ENCODE measurements around the gene SMAD3.
A peak's percentile ranks its signal among the peaks of the same experiment; 100 is the strongest.

Gene SMAD3

GRCh38 chr15:67187351-67187854 is 122.0 kb downstream of the SMAD3 start:
- Mint-ChIP-seq H3K27ac (no peak overlapping the region), H3K36me3 (peaks cover 11% of the 10 kb centered on the region), H3K27me3 (no peaks in the 10 kb centered on the region)

GRCh38 chr15:67188551-67189218 is 123.3 kb downstream of the SMAD3 start:
- Mint-ChIP-seq H3K9me3 (ENCODE audit: low read depth) (no peaks in the 10 kb centered on the region), H3K27ac (peak overlapping the region; percentile 2), H3K27me3 (no peaks in the 10 kb centered on the region), H3K4me1 (ENCODE audit: low read depth) (peaks cover 8% of the 10 kb centered on the region), H3K4me3 (no peak overlapping the region), H3K36me3 (peaks cover 14% of the 10 kb centered on the region)

More at GRCh38 chr15:67187351-67187854, 122.0 kb downstream of the SMAD3 start:
- Mint-ChIP-seq H3K4me1 (ENCODE audit: low read depth) (peaks cover 6% of the 10 kb centered on the region), H3K9me3 (ENCODE audit: low read depth) (no peaks in the 10 kb centered on the region), H3K4me3 (no peak overlapping the region)

- Mint-ChIP-seq H3K4me3 (no peak overlapping the region), H3K36me3 (peaks cover 14% of the 10 kb centered on the region), H3K27me3 (no peaks in the 10 kb centered on the region), H3K9me3 (ENCODE audit: low read depth) (no peaks in the 10 kb centered on the region), H3K4me1 (ENCODE audit: low read depth) (peaks cover 8% of the 10 kb centered on the region), H3K27ac (no peak overlapping the region)
Observed at GRCh38 chr15:67189326-67190051, 124.1 kb downstream of the SMAD3 start.

DNA sequence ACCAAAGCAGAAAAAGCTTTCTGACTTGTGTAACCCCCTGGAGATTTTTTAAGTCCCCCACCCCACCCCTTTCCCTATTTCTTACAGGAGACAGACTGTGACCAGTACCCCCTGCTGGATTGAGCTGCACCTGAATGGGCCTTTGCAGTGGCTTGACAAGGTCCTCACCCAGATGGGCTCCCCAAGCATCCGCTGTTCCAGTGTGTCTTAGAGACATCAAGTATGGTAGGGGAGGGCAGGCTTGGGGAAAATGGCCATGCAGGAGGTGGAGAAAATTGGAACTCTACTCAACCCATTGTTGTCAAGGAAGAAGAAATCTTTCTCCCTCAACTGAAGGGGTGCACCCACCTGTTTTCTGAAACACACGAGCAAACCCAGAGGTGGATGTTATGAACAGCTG is 124.9 kb downstream of the SMAD3 start:
- peaks cover 8% of the 10 kb centered on the region for H3K4me1 Mint-ChIP-seq (ENCODE audit: low read depth)
- no peaks in the 10 kb centered on the region for H3K9me3 Mint-ChIP-seq (ENCODE audit: low read depth)
- H3K27ac Mint-ChIP-seq, result no peak overlapping the region
- peaks cover 10% of the 10 kb centered on the region for H3K36me3 Mint-ChIP-seq
- H3K27me3 Mint-ChIP-seq, result no peaks in the 10 kb centered on the region
- no peak overlapping the region for H3K4me3 Mint-ChIP-seq

DNA sequence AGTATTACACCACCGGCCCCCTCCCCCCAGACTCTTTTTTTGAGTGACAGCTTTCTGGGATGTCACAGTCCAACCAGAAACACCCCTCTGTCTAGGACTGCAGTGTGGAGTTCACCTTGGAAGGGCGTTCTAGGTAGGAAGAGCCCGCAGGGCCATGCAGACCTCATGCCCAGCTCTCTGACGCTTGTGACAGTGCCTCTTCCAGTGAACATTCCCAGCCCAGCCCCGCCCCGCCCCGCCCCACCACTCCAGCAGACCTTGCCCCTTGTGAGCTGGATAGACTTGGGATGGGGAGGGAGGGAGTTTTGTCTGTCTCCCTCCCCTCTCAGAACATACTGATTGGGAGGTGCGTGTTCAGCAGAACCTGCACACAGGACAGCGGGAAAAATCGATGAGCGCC is 125.4 kb downstream of the SMAD3 start:
- Mint-ChIP-seq H3K4me1 (ENCODE audit: low read depth) (peaks cover 8% of the 10 kb centered on the region), H3K27me3 (no peaks in the 10 kb centered on the region), H3K9me3 (ENCODE audit: low read depth) (no peaks in the 10 kb centered on the region), H3K27ac (no peak overlapping the region), H3K4me3 (no peak overlapping the region), H3K36me3 (peaks cover 10% of the 10 kb centered on the region)

DNA sequence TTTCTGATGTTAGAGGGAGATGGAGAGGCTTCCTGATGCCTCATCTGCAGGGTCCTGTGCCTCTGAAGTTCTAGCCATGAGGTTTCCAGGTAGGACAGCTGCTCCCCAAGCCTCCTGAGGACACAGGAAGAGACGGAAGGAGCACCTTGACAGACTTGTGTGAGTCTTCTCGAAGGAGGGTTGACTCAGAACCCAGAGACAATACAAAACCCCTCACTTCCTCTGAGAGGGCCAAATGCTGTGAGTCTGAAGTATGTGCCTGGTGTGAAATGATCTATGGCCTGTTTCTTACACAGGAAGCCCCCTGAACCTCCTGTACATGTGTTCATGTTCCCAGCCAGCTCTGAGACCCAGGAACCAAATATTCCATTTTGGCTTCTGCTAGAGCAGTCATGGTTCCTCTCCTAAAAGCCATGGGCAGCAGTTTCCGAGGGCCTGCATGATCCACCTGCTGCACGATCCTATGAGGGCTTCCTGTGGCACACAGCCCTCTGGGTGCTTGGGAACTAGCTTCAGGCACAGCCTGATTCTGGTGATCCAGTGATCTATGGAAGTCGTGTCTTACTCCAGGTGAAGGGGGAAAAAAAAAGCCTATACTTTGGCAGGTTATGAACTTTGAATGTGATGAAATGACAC is 126.9 kb downstream of the SMAD3 start:
- Mint-ChIP-seq H3K4me1 (ENCODE audit: low read depth) (peaks cover 8% of the 10 kb centered on the region), H3K4me3 (no peak overlapping the region), H3K27me3 (no peaks in the 10 kb centered on the region), H3K27ac (peak overlapping the region; percentile 79), H3K36me3 (peaks cover 19% of the 10 kb centered on the region), H3K9me3 (ENCODE audit: low read depth) (no peaks in the 10 kb centered on the region)

DNA sequence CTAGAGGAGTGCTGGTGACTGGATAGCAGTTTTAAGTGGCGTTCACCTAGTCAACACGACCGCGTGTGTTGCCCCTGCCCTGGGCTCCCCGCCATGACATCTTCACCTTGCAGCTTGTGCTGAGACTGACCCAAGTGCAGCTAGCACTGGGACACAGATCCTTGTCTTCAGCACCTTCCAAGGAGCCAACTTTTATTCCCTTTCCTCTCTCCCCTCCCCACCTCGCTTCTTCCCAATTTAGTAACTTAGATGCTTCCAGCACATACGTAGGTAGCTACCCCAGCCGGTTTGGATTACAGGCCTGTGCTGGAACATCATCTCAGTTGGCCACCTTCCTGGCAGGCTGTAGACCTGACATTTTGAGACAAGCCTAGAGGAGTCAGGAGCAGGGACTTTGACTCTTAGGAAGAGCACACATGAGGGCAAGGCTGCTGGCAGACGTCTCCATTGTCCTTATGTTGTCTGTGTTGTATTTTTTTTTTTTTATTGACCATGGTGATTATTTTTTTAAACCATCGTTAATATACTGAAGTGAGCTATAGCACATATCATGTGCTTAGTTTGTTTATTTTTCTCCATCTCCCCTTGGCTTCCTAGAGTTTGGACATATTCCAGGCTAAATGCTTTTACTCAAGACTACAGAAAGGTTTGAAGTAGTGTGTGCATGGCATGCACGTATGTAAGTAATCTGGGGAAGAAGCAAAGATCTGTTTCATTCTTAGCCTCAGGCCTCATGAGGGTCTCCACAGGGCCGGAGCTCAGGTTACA is 128.0 kb downstream of the SMAD3 start:
- peak overlapping the region; percentile 28 for H3K27ac Mint-ChIP-seq
- no peaks in the 10 kb centered on the region for H3K9me3 Mint-ChIP-seq (ENCODE audit: low read depth)
- peaks cover 19% of the 10 kb centered on the region for H3K36me3 Mint-ChIP-seq
- no peak overlapping the region for H3K4me3 Mint-ChIP-seq
- no peaks in the 10 kb centered on the region for H3K27me3 Mint-ChIP-seq
- peaks cover 8% of the 10 kb centered on the region for H3K4me1 Mint-ChIP-seq (ENCODE audit: low read depth)

GRCh38 chr15:67194171-67195114 is 129.0 kb downstream of the SMAD3 start:
- Mint-ChIP-seq H3K27ac (peak overlapping the region; percentile 29), H3K36me3 (peaks cover 16% of the 10 kb centered on the region), H3K9me3 (ENCODE audit: low read depth) (no peaks in the 10 kb centered on the region)

GRCh38 chr15:67195305-67195704 is 129.9 kb downstream of the SMAD3 start:
- Mint-ChIP-seq H3K4me3 (no peak overlapping the region), H3K27me3 (no peaks in the 10 kb centered on the region), H3K27ac (peak overlapping the region; percentile 34), H3K36me3 (peaks cover 16% of the 10 kb centered on the region), H3K4me1 (ENCODE audit: low read depth) (peaks cover 9% of the 10 kb centered on the region), H3K9me3 (ENCODE audit: low read depth) (no peaks in the 10 kb centered on the region)

More at GRCh38 chr15:67194171-67195114, 129.0 kb downstream of the SMAD3 start:
- Mint-ChIP-seq H3K4me3 (no peak overlapping the region), H3K27me3 (no peaks in the 10 kb centered on the region), H3K4me1 (ENCODE audit: low read depth) (peaks cover 9% of the 10 kb centered on the region)

- Mint-ChIP-seq H3K4me3 (no peak overlapping the region), H3K36me3 (peaks cover 16% of the 10 kb centered on the region), H3K27me3 (no peaks in the 10 kb centered on the region), H3K9me3 (ENCODE audit: low read depth) (no peaks in the 10 kb centered on the region), H3K4me1 (ENCODE audit: low read depth) (peaks cover 9% of the 10 kb centered on the region), H3K27ac (peak overlapping the region; percentile 64)
Observed at GRCh38 chr15:67196222-67196621, 130.8 kb downstream of the SMAD3 start.

GRCh38 chr15:67196672-67197363 is 131.4 kb downstream of the SMAD3 start:
- H3K27ac Mint-ChIP-seq, result peak overlapping the region; percentile 64
- peaks cover 9% of the 10 kb centered on the region for H3K4me1 Mint-ChIP-seq (ENCODE audit: low read depth)
- no peaks in the 10 kb centered on the region for H3K9me3 Mint-ChIP-seq (ENCODE audit: low read depth)
- H3K4me3 Mint-ChIP-seq, result no peak overlapping the region
- peaks cover 16% of the 10 kb centered on the region for H3K36me3 Mint-ChIP-seq
- H3K27me3 Mint-ChIP-seq, result no peaks in the 10 kb centered on the region

- Mint-ChIP-seq H3K9me3 (ENCODE audit: low read depth) (no peaks in the 10 kb centered on the region), H3K36me3 (peaks cover 17% of the 10 kb centered on the region), H3K27me3 (no peaks in the 10 kb centered on the region), H3K27ac (peak overlapping the region; percentile 64), H3K4me3 (no peak overlapping the region), H3K4me1 (ENCODE audit: low read depth) (peaks cover 4% of the 10 kb centered on the region)
Observed at GRCh38 chr15:67197364-67197695, 131.9 kb downstream of the SMAD3 start.

GRCh38 chr15:67198157-67198754 is 132.9 kb downstream of the SMAD3 start:
- no peaks in the 10 kb centered on the region for H3K9me3 Mint-ChIP-seq (ENCODE audit: low read depth)
- H3K36me3 Mint-ChIP-seq, result peaks cover 17% of the 10 kb centered on the region
- H3K4me3 Mint-ChIP-seq, result no peak overlapping the region
- peak overlapping the region; percentile 13 for H3K27ac Mint-ChIP-seq
- H3K27me3 Mint-ChIP-seq, result no peaks in the 10 kb centered on the region
- H3K4me1 Mint-ChIP-seq (ENCODE audit: low read depth), result peaks cover 1% of the 10 kb centered on the region
